ENCODE data around the gene ANTXR2. TPM values are rescaled to one million over a fixed set of nuclear protein-coding genes. Genes with fewer than 3 reads are reported as not detected.

The ANTXR2 gene
- total RNA-seq, 2 experiments from 2014 or later, result 27.3 to 30.0 TPM

DNA sequence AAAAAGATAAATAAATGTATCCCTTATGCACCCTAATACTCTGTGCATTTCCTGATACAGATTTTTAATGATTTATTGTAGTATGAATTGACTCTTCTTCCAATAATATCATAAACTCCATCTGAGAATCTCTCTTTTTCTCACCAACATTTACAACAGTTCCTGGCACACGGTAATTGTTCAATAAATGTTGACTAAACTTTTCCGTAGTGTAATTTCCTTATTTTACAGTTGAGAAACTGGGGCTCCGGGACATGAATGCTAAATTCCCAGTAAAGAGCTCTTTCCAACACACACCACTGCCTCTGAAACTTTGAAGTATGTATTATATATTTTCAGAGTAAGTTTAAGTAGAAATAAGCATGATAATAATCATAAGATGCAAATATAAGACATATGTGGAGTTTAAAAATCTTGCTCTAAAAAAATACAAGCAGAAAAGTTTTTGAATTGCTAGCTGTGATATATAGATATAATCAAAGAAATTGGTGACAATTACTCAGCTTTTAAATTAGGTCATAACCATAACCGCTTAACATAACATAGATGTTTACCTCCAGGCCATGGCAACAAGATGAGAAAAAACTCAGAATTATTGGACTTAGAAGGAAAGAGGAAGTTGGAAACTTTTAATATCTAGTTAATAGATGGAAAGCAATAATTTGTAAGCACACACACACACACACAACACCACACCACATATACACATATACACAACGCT lies 28.2 kb upstream of the ANTXR2 start:
- peaks cover 2% of the 10 kb centered on the region for H3K27me3 Mint-ChIP-seq
- CTCF ChIA-PET, result no interaction called here
- no peak for DNase-seq
- no peaks in the 10 kb centered on the region for H3K4me1 Mint-ChIP-seq
- POLR2A ChIA-PET, result interaction anchor here (0.7 kb wide), 1 partner anchor 1296 kb away, joined by 3 read pairs; no protein-coding TSS in a partner anchor
- no peak overlapping the region for H3K27ac Mint-ChIP-seq
- no peaks in the 10 kb centered on the region for H3K9me3 Mint-ChIP-seq
- no peak overlapping the region for H3K4me3 Mint-ChIP-seq
- H3K36me3 Mint-ChIP-seq (ENCODE audit: low read depth), result peaks cover 2% of the 10 kb centered on the region

DNA sequence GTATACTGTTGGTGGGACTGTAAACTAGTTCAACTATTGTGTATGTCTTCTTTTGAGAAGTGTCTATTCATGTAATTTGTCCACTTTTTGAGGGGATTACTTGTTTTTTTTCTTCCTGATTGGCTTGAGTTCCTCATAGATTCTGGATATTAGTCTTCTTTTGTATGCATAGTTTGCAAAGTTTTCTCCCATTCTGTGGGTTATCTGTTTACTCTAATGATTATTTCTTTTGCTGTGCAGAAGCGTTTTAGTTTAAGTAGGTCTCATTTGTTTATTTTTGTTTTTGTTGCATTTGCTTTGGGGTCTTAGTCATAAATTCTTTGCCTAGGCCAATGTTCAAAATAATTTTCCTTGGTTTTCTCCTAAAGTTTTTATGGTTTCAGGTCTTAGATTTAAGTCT lies 26.6 kb upstream of the ANTXR2 start:
- POLR2A ChIA-PET, result no interaction called here
- Mint-ChIP-seq H3K4me1 (no peaks in the 10 kb centered on the region), H3K4me3 (no peak overlapping the region), H3K27ac (no peak overlapping the region), H3K27me3 (peaks cover 2% of the 10 kb centered on the region), H3K36me3 (ENCODE audit: low read depth) (no peaks in the 10 kb centered on the region), H3K9me3 (no peaks in the 10 kb centered on the region)
- DNase-seq, result no peak
- CTCF ChIA-PET, result interaction anchor here (0.6 kb wide), 1 partner anchor 422 kb away, joined by 6 read pairs; no protein-coding TSS in a partner anchor

DNA sequence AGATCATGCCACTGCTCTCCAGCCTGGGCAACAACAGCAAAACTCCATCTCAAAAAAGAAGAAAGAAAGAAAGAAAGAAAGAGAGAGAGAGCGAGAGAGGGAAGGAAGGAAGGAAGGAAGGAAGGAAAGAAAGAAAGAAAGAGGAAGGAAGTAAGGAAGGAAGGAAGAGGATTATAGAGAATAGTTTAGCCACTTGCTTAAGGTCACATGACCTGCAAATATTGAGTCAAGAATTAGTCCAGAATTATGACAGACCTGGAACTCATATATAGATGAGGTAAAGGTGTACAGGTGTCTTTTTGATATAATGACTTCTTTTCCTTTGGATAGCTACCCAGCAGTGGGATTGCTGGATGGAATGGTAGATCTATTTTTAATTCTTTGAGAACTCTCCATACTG lies 25.6 kb upstream of the ANTXR2 start:
- no peak overlapping the region for H3K27ac Mint-ChIP-seq
- no peaks in the 10 kb centered on the region for H3K36me3 Mint-ChIP-seq (ENCODE audit: low read depth)
- H3K9me3 Mint-ChIP-seq, result no peaks in the 10 kb centered on the region
- no peak for DNase-seq
- H3K27me3 Mint-ChIP-seq, result peaks cover 2% of the 10 kb centered on the region
- POLR2A ChIA-PET, result no interaction called here
- no peaks in the 10 kb centered on the region for H3K4me1 Mint-ChIP-seq
- H3K4me3 Mint-ChIP-seq, result no peak overlapping the region
- CTCF ChIA-PET, result interaction anchor here (0.7 kb wide), 1 partner anchor 499 kb away, joined by 3 read pairs; no protein-coding TSS in a partner anchor

DNA sequence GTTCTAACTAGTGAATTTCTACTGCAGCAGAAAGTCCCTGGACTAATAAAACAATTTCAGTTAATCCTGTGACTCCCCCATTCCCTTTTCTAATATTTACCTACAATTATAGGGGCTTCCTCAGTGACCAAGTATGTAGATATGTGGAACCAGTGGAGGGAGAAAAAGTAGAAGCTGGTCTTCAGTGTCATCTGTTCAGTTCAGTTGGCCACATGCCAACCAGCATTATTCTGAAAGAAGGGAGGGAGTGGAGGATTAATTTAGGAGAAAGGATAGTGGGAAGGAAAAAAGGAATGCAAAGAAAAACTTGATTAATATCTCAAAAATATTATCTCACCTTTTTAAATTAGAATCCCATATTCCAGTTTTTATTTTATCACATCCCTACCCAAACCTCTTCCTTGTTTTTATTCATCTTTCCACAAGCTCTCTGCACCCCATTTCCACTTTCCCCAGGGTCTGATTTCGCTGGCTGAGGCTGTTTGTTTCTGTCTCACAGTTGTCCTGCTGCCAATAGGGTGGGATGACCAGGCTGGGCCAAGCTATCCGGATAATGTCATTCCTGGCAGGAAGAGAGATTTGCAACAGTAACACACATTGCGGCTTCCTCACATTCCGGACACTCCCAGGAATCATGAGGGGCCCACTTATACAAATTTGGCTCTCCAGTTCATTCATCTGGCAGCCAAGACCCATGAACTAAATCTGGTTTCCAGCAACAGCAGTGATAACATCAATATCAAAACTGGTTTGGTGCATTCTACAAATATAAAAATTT lies 24.6 kb upstream of the ANTXR2 start:
- POLR2A ChIA-PET, result no interaction called here

DNA sequence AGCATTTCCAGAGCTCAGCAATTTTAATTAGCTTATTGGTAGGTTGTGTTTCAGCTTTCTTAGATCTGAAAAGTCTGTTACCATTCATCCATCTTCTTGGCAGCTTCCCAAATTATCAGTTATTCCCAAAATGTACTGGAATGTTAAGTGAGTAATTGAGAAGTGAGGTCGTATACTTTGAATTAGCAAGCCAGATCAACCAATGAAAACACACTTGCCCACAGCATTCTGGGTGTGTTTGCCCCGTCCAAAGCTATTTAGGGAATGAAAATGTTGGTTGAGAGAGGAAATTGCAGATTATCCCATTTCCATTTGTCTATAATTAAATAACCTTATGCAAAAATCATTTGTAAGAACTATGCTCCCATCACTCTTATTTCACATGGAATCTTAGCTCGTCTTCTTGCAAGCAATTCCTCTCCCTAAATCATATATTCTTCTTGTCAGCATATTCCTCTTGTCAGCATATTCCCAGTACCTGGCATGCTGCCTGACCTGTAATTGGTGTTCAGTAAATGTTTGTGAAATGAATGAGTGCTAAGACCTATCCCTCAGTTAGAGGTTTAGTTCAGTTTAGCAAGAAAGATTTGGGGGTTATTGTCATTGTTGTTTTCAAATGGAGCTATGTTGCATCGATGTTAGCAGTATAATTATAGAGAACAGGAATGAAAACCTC lies 23.3 kb upstream of the ANTXR2 start:
- DNase-seq, result no peak
- Mint-ChIP-seq H3K9me3 (no peaks in the 10 kb centered on the region), H3K4me1 (peaks cover 14% of the 10 kb centered on the region), H3K27ac (no peak overlapping the region), H3K27me3 (peaks cover 5% of the 10 kb centered on the region), H3K36me3 (ENCODE audit: low read depth) (no peaks in the 10 kb centered on the region), H3K4me3 (no peak overlapping the region)
- POLR2A ChIA-PET, result no interaction called here
- CTCF ChIA-PET, result interaction anchor here (1.0 to 2.1 kb wide), 3 partner anchors 30 to 88 kb away, joined by 3 to 4 read pairs (median 3); no protein-coding TSS in a partner anchor

More for the DNA sequence above, 24.6 kb upstream of the ANTXR2 start:
- H3K4me1 Mint-ChIP-seq, result peaks cover 4% of the 10 kb centered on the region
- no peak for DNase-seq
- H3K9me3 Mint-ChIP-seq, result no peaks in the 10 kb centered on the region
- no peaks in the 10 kb centered on the region for H3K36me3 Mint-ChIP-seq (ENCODE audit: low read depth)
- H3K4me3 Mint-ChIP-seq, result no peak overlapping the region
- H3K27ac Mint-ChIP-seq, result no peak overlapping the region
- CTCF ChIA-PET, result interaction anchor here (0.7 kb wide), 1 partner anchor 8 kb away, joined by 4 read pairs; no protein-coding TSS in a partner anchor
- peaks cover 4% of the 10 kb centered on the region for H3K27me3 Mint-ChIP-seq

DNA sequence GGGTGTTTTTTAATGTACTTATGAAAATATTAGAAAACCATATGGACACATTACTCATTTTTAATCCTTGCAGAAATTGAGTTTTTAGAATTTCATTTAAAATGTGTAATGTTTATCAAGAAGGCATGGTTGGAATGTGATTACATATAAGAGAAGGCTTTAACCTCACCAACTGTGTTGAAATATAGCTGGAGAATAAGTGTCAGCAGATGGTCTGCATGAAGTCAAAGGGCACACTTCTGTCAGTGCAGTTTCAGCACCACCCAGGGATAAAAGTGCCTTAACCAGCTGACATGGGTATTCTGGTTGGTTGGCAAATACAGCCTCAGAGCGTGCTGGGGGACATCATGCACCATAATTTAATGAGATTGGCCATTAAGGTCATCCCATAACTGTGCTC lies 21.2 kb upstream of the ANTXR2 start:
- POLR2A ChIA-PET, result no interaction called here
- Mint-ChIP-seq H3K4me3 (no peak overlapping the region), H3K27ac (no peak overlapping the region), H3K4me1 (peaks cover 14% of the 10 kb centered on the region), H3K9me3 (no peaks in the 10 kb centered on the region), H3K36me3 (ENCODE audit: low read depth) (no peaks in the 10 kb centered on the region), H3K27me3 (peaks cover 7% of the 10 kb centered on the region)
- no peak for DNase-seq
- CTCF ChIA-PET, result interaction anchor here (0.9 to 2.1 kb wide), 3 partner anchors 13 to 89 kb away, joined by 3 to 4 read pairs (median 4); no protein-coding TSS in a partner anchor

DNA sequence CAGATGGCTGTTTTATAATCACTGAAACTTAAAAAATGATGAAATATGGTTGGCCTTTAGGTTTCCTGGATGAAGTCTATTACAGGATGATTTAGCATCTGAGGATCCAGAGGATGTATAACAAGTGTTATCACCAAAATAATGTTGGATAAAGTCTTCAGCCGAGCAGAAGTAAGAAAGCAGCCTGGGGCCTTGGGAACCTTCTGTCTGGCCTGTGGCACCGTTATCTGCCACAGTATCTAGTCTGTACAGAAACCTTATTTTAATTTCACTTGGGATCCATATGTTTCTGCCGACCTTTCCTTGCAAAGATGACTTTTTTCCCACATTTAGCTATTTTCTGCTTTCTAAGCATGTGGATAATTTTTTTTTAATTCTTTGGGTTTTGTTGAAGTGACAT lies 20.5 kb upstream of the ANTXR2 start:
- no peaks in the 10 kb centered on the region for H3K9me3 Mint-ChIP-seq
- POLR2A ChIA-PET, result no interaction called here
- H3K4me3 Mint-ChIP-seq, result no peak overlapping the region
- no peak overlapping the region for H3K27ac Mint-ChIP-seq
- no peak for DNase-seq
- CTCF ChIA-PET, result interaction anchor here (0.9 to 1.2 kb wide), 2 partner anchors 13 to 90 kb away, joined by 3 to 4 read pairs; no protein-coding TSS in a partner anchor
- H3K27me3 Mint-ChIP-seq, result peaks cover 9% of the 10 kb centered on the region
- H3K4me1 Mint-ChIP-seq, result peaks cover 14% of the 10 kb centered on the region
- H3K36me3 Mint-ChIP-seq (ENCODE audit: low read depth), result no peaks in the 10 kb centered on the region

DNA sequence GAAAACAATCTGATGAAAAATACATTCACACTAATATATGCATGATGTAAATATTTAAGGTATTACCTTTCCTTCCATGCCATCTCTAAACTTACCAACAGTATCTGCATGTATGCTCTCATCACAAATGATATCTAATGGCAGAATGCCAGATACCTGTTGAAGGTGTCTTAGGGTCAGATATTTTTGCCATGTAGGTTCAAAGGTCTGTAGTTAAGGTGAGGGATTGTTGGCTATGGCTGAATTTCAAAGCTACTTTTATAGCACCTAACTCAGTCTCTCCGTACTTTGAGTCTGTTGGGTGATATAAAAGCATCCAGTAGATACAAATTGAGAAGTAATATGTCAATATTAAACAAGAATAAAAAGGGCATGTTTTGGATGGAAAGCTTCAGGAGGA lies 19.8 kb upstream of the ANTXR2 start:
- Mint-ChIP-seq H3K4me1 (peaks cover 14% of the 10 kb centered on the region), H3K27ac (no peak overlapping the region), H3K36me3 (ENCODE audit: low read depth) (no peaks in the 10 kb centered on the region), H3K27me3 (peaks cover 12% of the 10 kb centered on the region), H3K4me3 (no peak overlapping the region), H3K9me3 (no peaks in the 10 kb centered on the region)
- CTCF ChIA-PET, result interaction anchor here (0.9 kb wide), 1 partner anchor 11 kb away, joined by 4 read pairs; no protein-coding TSS in a partner anchor
- POLR2A ChIA-PET, result no interaction called here
- no peak for DNase-seq

DNA sequence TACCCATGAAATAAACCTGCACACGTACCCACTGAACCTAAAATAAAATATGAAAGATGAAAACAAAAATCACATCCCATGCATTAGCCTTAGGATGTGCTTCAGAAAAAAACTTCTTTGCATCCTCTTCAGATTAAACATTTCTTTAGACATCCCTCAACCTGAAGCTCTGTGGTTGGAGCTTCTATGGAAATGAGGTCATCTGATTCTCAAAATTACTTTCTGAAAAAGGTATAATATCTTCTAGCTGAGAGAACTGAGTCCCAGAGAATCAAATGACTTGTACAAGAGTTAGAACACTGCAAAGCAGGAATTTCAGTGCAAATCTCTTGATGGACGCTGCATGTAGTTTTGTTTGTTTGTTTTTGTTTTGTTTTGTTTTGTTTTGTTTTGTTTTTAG lies 19.1 kb upstream of the ANTXR2 start:
- H3K27ac Mint-ChIP-seq, result no peak overlapping the region
- DNase-seq, result no peak
- H3K9me3 Mint-ChIP-seq, result no peaks in the 10 kb centered on the region
- peaks cover 14% of the 10 kb centered on the region for H3K4me1 Mint-ChIP-seq
- peaks cover 15% of the 10 kb centered on the region for H3K27me3 Mint-ChIP-seq
- H3K4me3 Mint-ChIP-seq, result no peak overlapping the region
- ChIA-PET POLR2A (no interaction called here), CTCF (interaction anchor here (0.9 to 1.4 kb wide), 4 partner anchors 11 to 33 kb away, joined by 4 to 5 read pairs (median 4); partner anchors contain the start of gene ANTXR2)
- no peaks in the 10 kb centered on the region for H3K36me3 Mint-ChIP-seq (ENCODE audit: low read depth)

DNA sequence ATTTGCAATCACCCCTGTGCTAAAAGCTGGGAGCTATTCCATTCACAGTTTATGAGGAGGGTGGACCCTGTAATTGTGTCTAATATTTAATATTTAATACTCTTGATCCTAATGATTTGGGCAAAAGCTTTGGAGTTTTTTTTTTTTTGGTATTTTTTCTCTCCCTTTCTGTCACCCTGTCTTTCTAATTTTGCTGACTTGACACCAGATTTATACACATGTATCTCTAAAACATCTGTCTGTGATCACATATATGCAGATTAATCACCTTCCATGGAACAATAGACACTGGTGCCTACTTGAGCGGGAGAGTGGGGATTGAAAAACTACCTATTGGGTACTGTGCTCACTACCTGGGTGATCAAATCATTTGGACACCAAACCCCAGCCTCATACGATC lies 18.7 kb upstream of the ANTXR2 start:
- Mint-ChIP-seq H3K4me3 (no peak overlapping the region), H3K27ac (no peak overlapping the region), H3K4me1 (peaks cover 14% of the 10 kb centered on the region), H3K9me3 (no peaks in the 10 kb centered on the region), H3K36me3 (ENCODE audit: low read depth) (no peaks in the 10 kb centered on the region), H3K27me3 (peaks cover 15% of the 10 kb centered on the region)
- no peak for DNase-seq
- ChIA-PET POLR2A (no interaction called here), CTCF (interaction anchor here (0.6 to 1.4 kb wide), 4 partner anchors 18 to 39 kb away, joined by 3 to 5 read pairs (median 4); partner anchors contain the start of gene ANTXR2)

DNA sequence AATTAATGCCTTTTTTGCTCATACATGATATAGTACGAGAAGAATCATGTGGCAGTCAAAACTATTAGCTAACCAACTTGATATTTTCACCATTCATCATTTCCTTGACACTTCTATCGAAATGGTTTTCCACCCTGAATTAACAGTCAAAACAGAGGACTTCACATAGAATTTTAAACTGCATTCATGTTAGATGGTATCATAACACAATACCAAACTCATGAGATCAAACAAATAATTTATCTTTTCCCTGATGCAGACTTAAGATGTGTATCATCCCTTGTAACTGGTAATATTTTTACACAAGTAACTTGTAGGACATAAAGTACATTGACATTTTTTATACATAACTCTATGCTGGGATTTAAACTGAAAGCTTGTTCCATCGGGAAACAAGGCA lies 18.2 kb upstream of the ANTXR2 start:
- Mint-ChIP-seq H3K36me3 (ENCODE audit: low read depth) (no peaks in the 10 kb centered on the region), H3K27me3 (peaks cover 16% of the 10 kb centered on the region), H3K4me3 (no peak overlapping the region), H3K4me1 (peaks cover 14% of the 10 kb centered on the region), H3K9me3 (no peaks in the 10 kb centered on the region), H3K27ac (no peak overlapping the region)
- POLR2A ChIA-PET, result no interaction called here
- CTCF ChIA-PET, result interaction anchor here (0.6 to 2.3 kb wide), 4 partner anchors 13 to 39 kb away, joined by 3 to 13 read pairs (median 4); partner anchors contain the start of gene ANTXR2
- no peak for DNase-seq

DNA sequence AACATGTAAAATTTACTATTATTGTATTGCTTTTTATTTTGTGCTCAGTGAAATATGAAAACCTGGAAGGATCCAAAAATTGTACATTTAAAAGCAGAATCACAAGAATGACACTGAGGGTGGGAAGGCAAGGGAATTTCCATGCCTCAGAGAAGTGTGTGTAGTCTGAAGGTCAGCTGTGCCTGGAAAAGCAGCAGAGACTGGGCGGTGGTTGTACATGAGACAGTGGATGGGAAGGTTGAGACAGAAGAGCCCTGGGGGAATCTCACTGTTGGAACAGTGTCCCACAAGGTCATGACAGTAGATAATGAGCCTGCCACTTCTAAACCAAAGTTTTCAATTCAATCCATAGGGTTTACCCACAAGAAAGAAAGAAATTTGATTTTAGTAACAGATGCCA lies 17.1 kb upstream of the ANTXR2 start:
- ChIA-PET POLR2A (no interaction called here), CTCF (interaction anchor here (0.6 to 2.3 kb wide), 4 partner anchors 7 to 24 kb away, joined by 3 to 13 read pairs (median 4); partner anchors contain the start of gene ANTXR2)
- H3K4me3 Mint-ChIP-seq, result no peak overlapping the region
- no peaks in the 10 kb centered on the region for H3K36me3 Mint-ChIP-seq (ENCODE audit: low read depth)
- no peaks in the 10 kb centered on the region for H3K9me3 Mint-ChIP-seq
- peaks cover 14% of the 10 kb centered on the region for H3K4me1 Mint-ChIP-seq
- peaks cover 15% of the 10 kb centered on the region for H3K27me3 Mint-ChIP-seq
- no peak overlapping the region for H3K27ac Mint-ChIP-seq
- DNase-seq, result no peak
